ENCODE measurements around the gene OR10A3. TPM values are rescaled to one million over a fixed set of nuclear protein-coding genes. Genes with fewer than 3 reads are reported as not detected.

OR10A3 gene
- not detected for total RNA-seq

GRCh38 chr11:7941608-7942007, at the start of gene OR10A3:
Gene OR10A3, minus strand, starts transcription at chr11:7941708. Its CDS starts 2,188 bp downstream, at chr11:7939520.

GRCh38 chr11:7986768-7987559, 45.5 kb upstream of the OR10A3 start, which contains the start of gene EIF3F:
Gene EIF3F, plus strand, starts transcription at chr11:7987337. Its CDS starts 16 bp downstream, at chr11:7987353.

GRCh38 chr11:7965386-7965785, 23.9 kb upstream of the OR10A3 start, which contains the start of gene NLRP10:
Gene NLRP10, minus strand, starts transcription at chr11:7965447. Its CDS starts 1,952 bp downstream, at chr11:7963495.

GRCh38 chr11:7931168-7931567, 10.3 kb downstream of the OR10A3 start, which contains the start of gene OR10A6:
Gene OR10A6, minus strand, starts transcription at chr11:7931268. Its CDS starts 2,606 bp downstream, at chr11:7928662.

Other genes with a start within 250 kb of the OR10A3 start
- not detected for gene OVCH2, start 235.2 kb downstream of the OR10A3 start, total RNA-seq
- gene OR5P2, start 144.8 kb downstream of the OR10A3 start, total RNA-seq: not detected
- gene OR5P3, start 110.9 kb downstream of the OR10A3 start, total RNA-seq: not detected
- gene OR10A6, start 10.4 kb downstream of the OR10A3 start, total RNA-seq: not detected
- not detected for gene NLRP10, start 23.7 kb upstream of the OR10A3 start, total RNA-seq
- gene EIF3F, start 45.6 kb upstream of the OR10A3 start, total RNA-seq: 195 TPM
- 80.9 TPM for gene TUB, start 139.5 kb upstream of the OR10A3 start, total RNA-seq
- 45.7 TPM for gene RIC3, start 227.3 kb upstream of the OR10A3 start, total RNA-seq